ENCODE data around the gene FAM174C.
A peak's percentile ranks its signal among the peaks of the same experiment; 100 is the strongest.

The FAM174C gene

DNA sequence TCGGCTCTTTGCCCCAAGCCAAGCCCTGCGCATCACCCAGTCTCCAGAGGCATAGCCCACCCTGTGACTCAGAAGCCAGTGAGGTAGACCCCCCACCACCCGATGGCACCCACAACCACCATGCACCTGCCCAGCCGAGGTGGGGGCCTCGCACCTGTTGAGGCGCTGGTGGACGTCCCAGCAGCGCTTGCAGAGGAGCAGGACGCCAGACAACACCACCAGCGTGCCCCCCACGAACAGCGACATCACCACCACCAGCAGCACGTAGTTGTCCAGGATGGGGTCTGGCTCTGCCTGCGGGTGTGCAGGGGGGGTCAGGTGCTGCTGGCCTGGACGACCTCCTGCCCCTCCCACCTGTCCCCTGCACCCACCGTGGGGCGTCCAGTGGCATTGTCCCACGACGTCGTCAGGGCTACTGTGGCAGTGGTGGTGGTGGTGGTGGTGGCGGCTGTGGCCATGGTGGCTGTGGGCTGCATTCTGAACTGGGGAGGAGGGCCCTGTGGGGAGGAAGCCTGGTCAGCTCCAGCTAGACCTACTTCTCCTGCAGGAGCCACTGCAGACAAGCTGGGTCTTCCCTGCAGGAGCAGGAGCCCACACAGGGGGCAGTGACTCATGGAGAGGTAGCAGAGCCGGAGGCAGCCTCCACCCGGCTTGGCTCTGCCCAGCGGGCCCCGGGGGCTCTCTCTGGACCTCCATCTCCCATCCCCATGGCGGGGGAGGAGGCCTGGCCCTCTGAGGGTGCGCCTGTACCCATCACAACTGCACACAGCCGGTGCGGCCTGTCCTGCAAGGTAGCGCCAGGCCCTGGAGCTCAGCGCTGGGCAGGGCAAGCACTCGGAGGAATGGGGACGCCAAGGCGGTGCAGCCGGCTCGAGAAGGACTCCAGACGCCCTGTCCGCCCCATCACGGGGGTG lies 39.4 kb upstream of the FAM174C start:
- Histone ChIP-seq H3K9me3 (replicated peaks in 1 of 11) (no peaks in the 10 kb centered on the region), H3K4me2 (peak overlapping the region; percentile 13 to 98 (median 38); a peak in 14 of 22 replicates), H3K27me3 (peaks cover 24 to 58% (median 55%) of the 10 kb centered on the region in 11 experiments), H3K9ac (no peak overlapping the region), H3K27ac (no peak overlapping the region), H3K4me1 (peaks cover 20 to 46% (median 43%) of the 10 kb centered on the region in 10 experiments), H4K20me1 (peaks cover 0 to 66% (median 21%) of the 10 kb centered on the region in 11 experiments; a peak in 12 of 22 replicates), H3K36me3 (no peaks in the 10 kb centered on the region; a peak in 1 of 22 replicates), H3K4me3 (peak overlapping the region in 2 of 10 experiments; percentile 13 to 14; a peak in 2 of 20 replicates)
- no peak for TF ChIP-seq Cebpa-rat (IDR thresholded peaks at IDR 0.05)

DNA sequence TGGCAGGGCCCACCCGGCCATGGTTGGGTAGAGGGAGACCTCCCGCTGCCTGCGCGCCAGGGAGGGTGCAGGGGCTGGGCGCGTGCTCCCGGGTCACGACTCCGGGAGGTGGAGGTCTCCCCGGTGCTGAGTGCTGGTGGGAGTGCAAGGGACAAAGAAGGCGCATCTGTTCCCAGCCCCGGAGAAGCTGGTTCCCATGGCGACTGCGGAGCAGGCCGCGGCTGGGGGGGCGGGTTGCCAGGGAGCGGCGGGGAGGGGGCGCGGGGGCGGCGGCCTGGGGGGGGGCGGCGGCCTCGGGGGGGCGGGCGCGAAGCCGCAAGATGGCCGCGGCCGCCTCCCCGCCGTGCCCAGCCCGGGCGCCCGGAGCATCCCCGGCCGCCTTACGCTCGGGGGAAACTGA lies 38.8 kb upstream of the FAM174C start:
- H3K4me3 ChIP-seq: peak overlapping the region in 9 of 10 experiments; percentile 60 to 79 (median 70); a peak in 15 of 20 replicates
- no peak for TF ChIP-seq Cebpa-rat (IDR thresholded peaks at IDR 0.05)
- H3K9me3 ChIP-seq (replicated peaks in 1 of 11): no peaks in the 10 kb centered on the region
- peaks cover 0 to 65% (median 21%) of the 10 kb centered on the region in 11 experiments; a peak in 12 of 22 replicates for H4K20me1 ChIP-seq
- peaks cover 24 to 58% (median 55%) of the 10 kb centered on the region in 11 experiments for H3K27me3 ChIP-seq
- H3K4me2 ChIP-seq: peak overlapping the region; percentile 96 to 99 (median 98)
- peaks cover 25 to 51% (median 49%) of the 10 kb centered on the region in 10 experiments for H3K4me1 ChIP-seq
- peak overlapping the region in 6 of 11 experiments; percentile 63 to 80 (median 76); a peak in 6 of 22 replicates for H3K9ac ChIP-seq
- H3K36me3 ChIP-seq: no peaks in the 10 kb centered on the region; a peak in 1 of 22 replicates
- H3K27ac ChIP-seq: no peak overlapping the region

DNA sequence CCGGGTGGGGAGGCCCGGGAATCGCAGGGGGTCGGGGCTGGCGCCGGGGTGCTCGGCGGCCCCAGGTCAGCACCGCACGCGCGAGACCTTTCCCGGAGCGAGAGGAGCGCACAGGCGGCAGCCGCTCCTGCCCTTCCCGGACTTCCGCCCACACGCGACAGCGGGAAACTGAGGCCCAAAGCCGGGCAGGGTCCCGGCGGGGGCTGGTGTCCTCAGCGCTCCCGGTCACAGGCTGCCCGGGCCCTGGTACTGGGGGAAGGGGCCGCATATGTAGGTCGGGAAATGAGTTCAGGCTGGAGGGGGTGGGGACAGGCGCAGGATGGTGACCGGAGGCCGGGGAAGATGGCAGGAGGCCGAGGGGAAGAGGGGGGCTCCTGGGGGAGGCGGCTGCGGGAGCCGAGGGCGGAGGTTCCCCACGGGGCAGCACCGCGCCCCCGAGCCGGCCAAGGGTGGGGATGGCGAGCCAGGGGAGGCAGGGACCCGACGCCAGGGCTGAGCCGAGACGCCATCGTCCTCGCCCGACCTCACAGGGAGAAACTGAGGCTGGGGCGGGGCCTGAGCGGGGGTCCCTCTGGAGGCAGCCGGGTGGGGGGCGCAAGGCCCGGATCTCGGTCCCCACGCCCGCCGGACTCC lies 38.2 kb upstream of the FAM174C start:
- Histone ChIP-seq H4K20me1 (peaks cover 0 to 61% (median 21%) of the 10 kb centered on the region in 11 experiments; a peak in 14 of 22 replicates), H3K4me2 (peak overlapping the region; percentile 96 to 99 (median 98)), H3K4me1 (peaks cover 27 to 52% (median 49%) of the 10 kb centered on the region in 10 experiments), H3K9ac (peak overlapping the region; percentile 63 to 80 (median 75)), H3K36me3 (no peaks in the 10 kb centered on the region; a peak in 1 of 22 replicates), H3K27me3 (peaks cover 24 to 58% (median 55%) of the 10 kb centered on the region in 11 experiments), H3K4me3 (peak overlapping the region; percentile 60 to 79 (median 70)), H3K9me3 (replicated peaks in 1 of 11) (no peaks in the 10 kb centered on the region), H3K27ac (peak overlapping the region in 8 of 11 experiments; percentile 15 to 48 (median 36); a peak in 8 of 22 replicates)
- TF ChIP-seq Cebpa-rat (IDR thresholded peaks at IDR 0.05): no peak

DNA sequence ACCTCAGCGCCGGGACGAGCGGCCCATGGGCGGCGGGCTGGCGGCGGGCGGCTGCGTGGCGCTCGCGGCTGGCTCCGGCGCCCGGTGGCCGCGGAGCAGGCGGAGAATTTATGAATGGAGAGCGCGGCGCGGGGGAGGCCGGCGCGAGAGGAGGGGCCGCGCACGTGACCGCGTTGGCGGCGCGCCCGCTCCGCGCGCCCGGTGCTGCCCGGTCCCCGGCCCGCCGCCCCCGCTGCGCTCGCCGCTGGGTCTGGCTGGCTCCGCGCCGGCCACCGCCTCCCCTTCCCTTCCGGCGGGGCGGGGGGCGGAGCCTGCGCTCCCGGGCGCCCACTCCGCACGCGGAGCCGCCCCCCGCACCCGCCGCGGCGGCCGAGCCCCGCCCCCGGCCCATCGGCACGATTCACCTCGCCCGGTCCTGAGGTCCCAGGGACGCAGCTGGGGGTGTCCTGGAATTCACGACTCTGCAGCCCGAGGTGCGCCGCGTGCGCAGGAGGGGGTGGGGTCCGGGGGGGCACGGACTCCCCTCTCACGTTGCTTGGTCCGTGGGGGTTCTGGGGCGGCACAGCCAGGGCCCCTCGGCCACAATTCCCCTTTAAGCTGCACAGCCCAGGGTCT lies 37.5 kb upstream of the FAM174C start, which contains the start of gene CBARP:
CBARP (minus strand) TSS at position 252 of the 615 bp plus-strand sequence. CDS start 1,905 bp downstream, outside the sequence.
- peak within 1 kb of the TSS; percentile 60 to 79 (median 70) for H3K4me3 ChIP-seq
- no peaks in the 10 kb centered on the region for H3K9me3 ChIP-seq (replicated peaks in 1 of 11)
- H3K4me2 ChIP-seq: peak within 1 kb of the TSS; percentile 96 to 99 (median 98)
- H3K4me1 ChIP-seq: peaks cover 32 to 55% (median 49%) of the 10 kb centered on the region in 10 experiments
- TF ChIP-seq Cebpa-rat (IDR thresholded peaks at IDR 0.05): no peak
- H4K20me1 ChIP-seq: peaks cover under 1 to 61% (median 23%) of the 10 kb centered on the region in 11 experiments; a peak in 16 of 22 replicates
- H3K27ac ChIP-seq: peak within 1 kb of the TSS in 8 of 11 experiments; percentile 15 to 48 (median 36); a peak in 8 of 22 replicates
- H3K27me3 ChIP-seq: peaks cover 24 to 58% (median 55%) of the 10 kb centered on the region in 11 experiments
- peak within 1 kb of the TSS; percentile 63 to 80 (median 75) for H3K9ac ChIP-seq
- H3K36me3 ChIP-seq: no peaks in the 10 kb centered on the region; a peak in 1 of 22 replicates

DNA sequence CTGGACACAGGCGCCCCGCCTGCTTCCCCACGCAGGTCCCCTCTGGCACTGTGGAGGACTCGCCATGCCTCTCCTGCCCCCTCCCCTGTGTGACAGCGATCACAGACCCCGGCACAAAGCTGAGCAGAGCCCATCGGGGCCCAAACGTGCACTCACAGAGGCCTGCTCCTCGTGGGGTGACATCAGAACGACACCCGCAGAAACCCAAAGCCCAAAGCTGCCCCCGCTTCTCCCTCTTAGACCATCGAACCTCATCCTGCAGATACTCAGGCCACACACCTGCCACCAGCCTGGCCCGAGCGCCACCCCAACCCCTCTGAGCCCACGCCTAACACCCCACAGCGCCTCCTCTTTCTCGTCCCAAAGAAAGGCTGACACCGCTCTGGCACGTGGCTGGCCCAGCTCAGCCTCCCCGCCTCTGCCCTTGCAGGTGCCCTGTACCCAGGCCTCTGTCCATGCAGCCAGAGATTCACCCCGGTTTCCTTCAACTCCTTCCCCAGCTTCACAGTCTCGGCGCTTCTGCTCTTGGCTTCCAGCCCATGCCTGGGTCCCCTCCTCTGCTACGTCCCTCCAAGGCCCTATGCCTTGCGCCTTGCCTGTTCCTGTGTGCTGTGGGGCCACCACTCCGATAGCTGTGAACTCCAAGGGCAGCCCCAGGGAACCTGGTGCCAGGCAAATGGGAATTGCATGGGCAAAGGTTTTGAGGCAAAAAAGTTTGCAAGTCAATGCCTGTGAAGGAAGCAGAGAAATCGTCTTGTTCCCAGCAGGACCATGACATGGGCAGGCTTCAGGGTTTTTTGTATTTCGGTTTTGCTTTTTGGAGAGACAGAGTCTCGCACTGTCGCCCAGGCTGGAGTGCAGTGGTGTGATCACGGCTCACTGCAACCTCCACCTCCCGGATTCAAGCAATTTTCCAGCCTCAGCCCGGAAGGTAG lies 36.7 kb upstream of the FAM174C start:
- H3K27me3 ChIP-seq: peaks cover 24 to 58% (median 55%) of the 10 kb centered on the region in 11 experiments
- H3K27ac ChIP-seq: no peak overlapping the region
- peak overlapping the region; percentile 96 to 99 (median 98) for H3K4me2 ChIP-seq
- H3K4me3 ChIP-seq: peak overlapping the region; percentile 60 to 79 (median 70)
- H3K9ac ChIP-seq: peak overlapping the region in 10 of 11 experiments; percentile 70 to 80 (median 75); a peak in 15 of 22 replicates
- peaks cover 0 to 7% (median under 1%) of the 10 kb centered on the region in 11 experiments; a peak in 4 of 22 replicates for H3K36me3 ChIP-seq
- H3K4me1 ChIP-seq: peaks cover 34 to 59% (median 55%) of the 10 kb centered on the region in 10 experiments
- peaks cover 8 to 61% (median 27%) of the 10 kb centered on the region in 11 experiments; a peak in 20 of 22 replicates for H4K20me1 ChIP-seq
- TF ChIP-seq Cebpa-rat (IDR thresholded peaks at IDR 0.05): no peak
- no peaks in the 10 kb centered on the region for H3K9me3 ChIP-seq (replicated peaks in 1 of 11)

DNA sequence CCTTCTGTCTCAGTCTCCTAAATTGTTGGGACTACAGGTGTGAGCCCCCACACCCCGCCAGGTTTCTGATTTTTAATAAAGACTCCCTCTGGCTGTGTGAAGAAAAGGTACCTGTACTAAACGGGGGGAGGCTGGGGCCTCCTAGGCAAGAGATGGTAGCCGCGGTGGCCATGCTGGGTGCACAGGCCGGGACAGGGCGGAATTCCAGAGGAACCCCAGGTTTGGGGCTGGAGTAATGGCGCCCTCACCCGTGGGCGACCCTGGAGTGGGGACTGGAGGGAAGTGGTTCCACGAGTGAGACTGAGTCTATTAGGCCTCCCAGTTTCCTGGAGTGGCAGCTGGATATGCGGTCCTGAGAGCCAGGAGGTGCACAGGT lies 35.9 kb upstream of the FAM174C start:
- Histone ChIP-seq H3K4me3 (no peak overlapping the region; a peak in 1 of 20 replicates), H3K4me2 (peak overlapping the region; percentile 92 to 100 (median 99); a peak in 21 of 22 replicates), H3K27ac (no peak overlapping the region), H3K27me3 (peaks cover 24 to 57% (median 55%) of the 10 kb centered on the region in 11 experiments), H3K36me3 (peaks cover 0 to 13% (median 6%) of the 10 kb centered on the region in 11 experiments; a peak in 8 of 22 replicates), H3K9ac (peak overlapping the region in 2 of 11 experiments; percentile 46 to 56; a peak in 1 of 22 replicates), H3K9me3 (replicated peaks in 1 of 11) (no peaks in the 10 kb centered on the region), H4K20me1 (peaks cover 14 to 65% (median 34%) of the 10 kb centered on the region in 11 experiments; a peak in 21 of 22 replicates), H3K4me1 (peaks cover 42 to 66% (median 63%) of the 10 kb centered on the region in 10 experiments)
- no peak for TF ChIP-seq Cebpa-rat (IDR thresholded peaks at IDR 0.05)

Measured in BLaER1 treated with 17β-estradiol and CSF1 and Interleukin-3, amounts not matched to agents 10 nM and 100 nM (cell line).